Mucosa of descending colon (tissue), 3 donors: ENCODE measurements around the gene HSD11B2. TPM values are rescaled to one million over a fixed set of nuclear protein-coding genes. Genes with fewer than 3 reads are reported as not detected.
A peak's percentile ranks its signal among the peaks of the same experiment; 100 is the strongest.

Experiments used
- ATAC-seq: fragments of 200-7000 bp; cut with Tn5 transposase; one replicate; pipeline ENCODE4 v1.9.1; 2020; ENCODE audit warnings: mild to moderate bottlenecking, moderate library complexity
- DNase-seq, 3 donors: peaks; one replicate each; pipeline ENCODE4 v3.0.0-alpha.2; 2020
- H3K36me3 ChIP-seq: fragments of 200-600 bp; one replicate; pipeline ENCODE4 v1.8.0; 2021; ENCODE audit warnings: low read depth, mild to moderate bottlenecking
- H3K4me1 ChIP-seq: fragments of 200-600 bp; one replicate; pipeline ENCODE4 v1.8.0; 2021; ENCODE audit warnings: low read depth, mild to moderate bottlenecking
- H3K4me3 ChIP-seq: fragments of 200-600 bp; one replicate; pipeline ENCODE4 v1.8.0; 2021; ENCODE audit warnings: mild to moderate bottlenecking
- H3K9me3 ChIP-seq: fragments of 200-600 bp; one replicate; pipeline ENCODE4 v1.8.0; 2021; ENCODE audit warnings: mild to moderate bottlenecking
- CTCF ChIP-seq: fragments of 200-600 bp; IDR thresholded peaks from one replicate; pipeline ENCODE4 v1.8.0; 2022; ENCODE audit warnings: antibody characterized with exemption, mild to moderate bottlenecking
- intact Hi-C, 2 donors: fragments of 100-400 bp; cut with DNase I in 1 of 2; cut with micrococcal nuclease in 1 of 2; formaldehyde crosslinking; loops; one replicate each; pipeline versions ENCODE4 v1.11.0 to v1.11.1; 2022; cut with DNase I, micrococcal nuclease
- total RNA-seq, 3 donors: library from RNA; stranded (reverse); fragmentation: NEBNext Ultra II Directional in 2 of 3; extraction: Animal tissue kit (Norgen Biotek cat#: 25700) in 2 of 3; gene quantifications; one replicate each; pipeline versions ENCODE4 v1.2.1 to v1.2.4, GENCODE V29; 2021 to 2023
- donor health status: DM: no; HTN: no; CAD: no; lungs with moderate emphysema.
- donor health status: DM: no; HTN: no; CAD: no.
- donor health status: DM: no; HTN: yes; CAD: no.

The HSD11B2 gene
- total RNA-seq, 3 donors from 2014 or later, result 322 to 765 (median 646) TPM

DNA sequence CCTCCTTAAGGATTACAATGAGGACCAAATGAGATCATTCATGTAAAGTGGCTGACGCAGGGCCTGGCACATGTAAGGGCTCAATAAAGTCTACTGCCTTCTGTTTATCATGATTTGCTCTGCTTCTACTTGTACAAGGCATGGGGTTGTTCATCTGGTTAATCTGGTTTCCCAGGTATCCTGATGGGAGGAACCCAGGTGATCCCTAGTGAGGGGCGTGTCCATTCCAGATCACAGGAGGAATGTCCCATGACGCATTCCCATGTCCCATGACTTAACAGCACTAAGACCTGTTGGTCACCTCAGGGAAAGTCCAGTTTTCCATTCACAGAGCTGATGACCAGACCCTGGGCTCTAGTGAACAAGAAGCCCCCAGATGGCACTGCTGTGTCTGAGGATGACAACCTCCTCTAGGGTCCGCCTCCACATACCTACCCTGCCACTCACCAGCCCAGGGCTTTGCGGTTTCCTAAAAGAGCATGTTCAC, 26.1 kb upstream of the HSD11B2 start:
- ATAC-seq (peak; percentile 93), DNase-seq (peak; percentile 53 to 95 (median 71))
- no peak overlapping the region for H3K4me3 ChIP-seq
- no peaks in the 10 kb centered on the region for H3K36me3 ChIP-seq
- no peaks in the 10 kb centered on the region for H3K9me3 ChIP-seq
- H3K4me1 ChIP-seq, result peaks cover 16% of the 10 kb centered on the region
- no peak for TF ChIP-seq CTCF
- intact Hi-C loops, result no loop called here

GRCh38 chr16:67405336-67405735, 25.6 kb upstream of the HSD11B2 start:
- H3K9me3 ChIP-seq, result no peaks in the 10 kb centered on the region
- no peak overlapping the region for H3K4me3 ChIP-seq
- peaks cover 16% of the 10 kb centered on the region for H3K4me1 ChIP-seq
- DNase-seq (no peak), ATAC-seq (no peak)
- TF ChIP-seq CTCF, result no peak
- no peaks in the 10 kb centered on the region for H3K36me3 ChIP-seq
- intact Hi-C loops, result no loop called here

GRCh38 chr16:67406111-67406971, 24.6 kb upstream of the HSD11B2 start:
- ATAC-seq, result no peak

GRCh38 chr16:67407176-67407787, 23.6 kb upstream of the HSD11B2 start:
- DNase-seq (no peak), ATAC-seq (no peak)
- no peak overlapping the region for H3K4me3 ChIP-seq
- no peaks in the 10 kb centered on the region for H3K9me3 ChIP-seq
- peaks cover 16% of the 10 kb centered on the region for H3K4me1 ChIP-seq
- H3K36me3 ChIP-seq, result no peaks in the 10 kb centered on the region
- intact Hi-C loops, result no loop called here
- TF ChIP-seq CTCF, result no peak

More at GRCh38 chr16:67406111-67406971, 24.6 kb upstream of the HSD11B2 start:
- intact Hi-C loops, result no loop called here
- no peaks in the 10 kb centered on the region for H3K9me3 ChIP-seq
- H3K4me1 ChIP-seq, result peaks cover 16% of the 10 kb centered on the region
- DNase-seq, result peak in 1 of 3 donors; percentile 48
- no peak for TF ChIP-seq CTCF
- H3K4me3 ChIP-seq, result no peak overlapping the region
- H3K36me3 ChIP-seq, result no peaks in the 10 kb centered on the region

DNA sequence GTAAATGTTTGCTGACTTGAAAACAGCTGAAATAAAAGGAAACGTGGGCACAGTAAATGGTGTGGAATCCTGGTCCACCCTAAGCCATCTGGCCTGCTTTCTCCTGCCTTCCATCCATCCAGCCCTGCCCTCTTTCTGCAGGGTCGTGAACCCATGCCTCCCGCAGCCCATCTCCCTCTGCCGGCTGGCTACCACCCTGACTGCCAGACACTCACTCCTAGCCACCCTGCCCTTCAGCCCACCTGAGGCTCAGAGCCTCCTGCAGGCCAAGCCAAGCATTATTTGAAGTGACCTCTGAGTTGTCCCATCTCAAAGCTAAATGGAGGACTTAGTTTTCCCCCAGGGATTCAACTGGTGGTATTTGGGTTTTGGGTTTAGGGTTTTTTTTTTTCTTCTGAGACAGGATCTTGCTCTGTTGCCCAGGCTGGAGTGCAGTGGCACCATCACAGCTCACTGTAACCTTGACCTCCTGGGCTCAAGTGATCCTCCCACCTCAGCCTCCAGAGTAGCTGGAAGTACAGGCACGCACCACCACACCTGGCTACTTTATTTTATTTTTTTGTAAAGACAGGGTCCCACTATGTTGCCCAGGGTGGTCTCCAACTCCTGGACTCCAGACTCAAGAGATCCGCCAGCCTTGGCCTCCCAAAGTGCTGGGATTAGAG, 23.0 kb upstream of the HSD11B2 start:
- Histone ChIP-seq H3K36me3 (no peaks in the 10 kb centered on the region), H3K4me1 (peaks cover 16% of the 10 kb centered on the region), H3K9me3 (no peaks in the 10 kb centered on the region), H3K4me3 (no peak overlapping the region)
- TF ChIP-seq CTCF, result no peak
- no peak for ATAC-seq
- intact Hi-C loops, result no loop called here
- no peak for DNase-seq
